SKM-1 (cell line): Measurements from ENCODE around the gene CTRL.

Experiments used
- DNase-seq: peaks from one replicate; lab custom pipeline; 2025; ENCODE audit not compliant: unreplicated experiment; lab: John Stamatoyannopoulos, UW

CTRL gene

GRCh38 chr16:67892899-67893742 is 38.5 kb downstream of the CTRL start, which contains the start of gene PSKH1:
Gene PSKH1 (plus strand): TSS chr16:67893254. CDS start chr16:67908750, 15,496 bp downstream.
- peak; percentile 97 for DNase-seq

- DNase-seq: no peak
These were observed 39.3 kb downstream of the CTRL start for GRCh38 chr16:67892375-67892774.

GRCh38 chr16:67888331-67888730 is 43.3 kb downstream of the CTRL start:
- no peak for DNase-seq

- no peak for DNase-seq
These were observed 45.3 kb downstream of the CTRL start for GRCh38 chr16:67886387-67886786.

- DNase-seq: no peak
These were observed 45.7 kb downstream of the CTRL start for GRCh38 chr16:67885976-67886375.

- no peak for DNase-seq
These were observed 46.1 kb downstream of the CTRL start for GRCh38 chr16:67885545-67885944.

GRCh38 chr16:67884684-67885083 is 47.0 kb downstream of the CTRL start, which contains the start of gene NRN1L:
Gene NRN1L (plus strand): TSS chr16:67884885. CDS start chr16:67884904, 19 bp downstream.
- no peak for DNase-seq

GRCh38 chr16:67883872-67884261 is 47.8 kb downstream of the CTRL start:
- no peak for DNase-seq

- peak; percentile 9 for DNase-seq
These were observed 48.4 kb downstream of the CTRL start for GRCh38 chr16:67883146-67883871.

GRCh38 chr16:67882374-67883145 is 49.1 kb downstream of the CTRL start:
- no peak for DNase-seq

GRCh38 chr16:67881621-67882161 is 50.0 kb downstream of the CTRL start:
- DNase-seq: no peak

GRCh38 chr16:67880584-67880983 is 51.1 kb downstream of the CTRL start:
- no peak for DNase-seq

- no peak for DNase-seq
These were observed 51.7 kb downstream of the CTRL start for GRCh38 chr16:67879936-67880335.
